Stimulated activated CD4-positive, alpha-beta T cell treated with anti-CD3 and anti-CD28 coated beads, TNF-alpha, amount 100 ng/mL, for 4 hours (primary cell): Measurements from ENCODE around the gene CDX1.

Source experiments
- DNase-seq, 3 experiments: peaks; one replicate each; pipeline ENCODE4 v3.0.0-alpha.2; 2020; ENCODE audit warnings: low read depth in 3 of 3

Gene CDX1

GRCh38 chr5:150166650-150167511 is at the start of gene CDX1:
TSS of gene CDX1 (plus strand) at chr5:150166778. CDS start at chr5:150166877, 99 bp downstream.
- no peak for DNase-seq

GRCh38 chr5:150117945-150118560 is 48.5 kb upstream of the CDX1 start:
- DNase-seq, result no peak

- DNase-seq, result no peak
Observed at GRCh38 chr5:150118561-150119229, 47.9 kb upstream of the CDX1 start.

- no peak for DNase-seq
Observed at GRCh38 chr5:150119421-150120061, 47.0 kb upstream of the CDX1 start.

GRCh38 chr5:150120062-150120441 is 46.5 kb upstream of the CDX1 start:
- no peak for DNase-seq

GRCh38 chr5:150120617-150121447 is 45.7 kb upstream of the CDX1 start:
- no peak for DNase-seq

GRCh38 chr5:150121448-150122157 is 45.0 kb upstream of the CDX1 start:
- DNase-seq, result no peak

- DNase-seq, result no peak
Observed at GRCh38 chr5:150122158-150122510, 44.4 kb upstream of the CDX1 start.

GRCh38 chr5:150122536-150123481 is 43.8 kb upstream of the CDX1 start:
- no peak for DNase-seq

GRCh38 chr5:150123542-150123941 is 43.0 kb upstream of the CDX1 start:
- DNase-seq, result no peak

GRCh38 chr5:150124111-150124557 is 42.4 kb upstream of the CDX1 start:
- no peak for DNase-seq

- no peak for DNase-seq
Observed at GRCh38 chr5:150124596-150124995, 42.0 kb upstream of the CDX1 start.

GRCh38 chr5:150125334-150125733 is 41.2 kb upstream of the CDX1 start:
- DNase-seq, result no peak

- DNase-seq, result no peak
Observed at GRCh38 chr5:150126199-150126920, 40.2 kb upstream of the CDX1 start.

- DNase-seq, result no peak
Observed at GRCh38 chr5:150126921-150127265, 39.7 kb upstream of the CDX1 start.

- DNase-seq, result no peak
Observed at GRCh38 chr5:150129454-150129812, 37.1 kb upstream of the CDX1 start.

- peak; percentile 2 to 10 (median 8) for DNase-seq
Observed at GRCh38 chr5:150129813-150130492, 36.6 kb upstream of the CDX1 start.

- no peak for DNase-seq
Observed at GRCh38 chr5:150130493-150130922, 36.1 kb upstream of the CDX1 start.
